ACC112 (cell line): ENCODE measurements around the gene PARP8.

ENCODE experiments used
- H2AFZ ChIP-seq: fragments of 200-600 bp; sonication (generic); one replicate; pipeline ENCODE4 v1.6.0; 2017; ENCODE audit warnings: antibody characterized with exemption, low read length; ENCODE audit not compliant: unreplicated experiment
- H3K27ac ChIP-seq: fragments of 200-600 bp; sonication (generic); 2 replicates; pipeline ENCODE4 v1.5.1; 2014; ENCODE audit warnings: low read depth, mild to moderate bottlenecking, antibody characterized with exemption, low read length, moderate library complexity
- H3K27me3 ChIP-seq: fragments of 200-600 bp; sonication (generic); 2 replicates; pipeline ENCODE4 v1.6.1; 2014; ENCODE audit warnings: mild to moderate bottlenecking, antibody characterized with exemption, low read length, moderate library complexity, mixed read lengths; ENCODE audit not compliant: insufficient read depth
- H3K36me3 ChIP-seq: fragments of 200-600 bp; sonication (generic); 2 replicates; pipeline ENCODE4 v1.6.1; 2016; ENCODE audit warnings: mild to moderate bottlenecking, antibody characterized with exemption, low read length, moderate library complexity, mixed read lengths; ENCODE audit not compliant: insufficient read depth
- H3K4me1 ChIP-seq: fragments of 200-600 bp; sonication (generic); one replicate; pipeline ENCODE4 v1.6.1; 2016; ENCODE audit warnings: low read length, mixed read lengths; ENCODE audit not compliant: insufficient read depth, unreplicated experiment, control insufficient read depth
- H3K4me3 ChIP-seq: fragments of 200-600 bp; sonication (generic); 2 replicates; pipeline ENCODE4 v1.5.1; 2014; ENCODE audit warnings: mild to moderate bottlenecking, low read depth, low read length
- H3K79me2 ChIP-seq: fragments of 200-600 bp; sonication (generic); one replicate; pipeline ENCODE4 v1.6.0; 2016; ENCODE audit warnings: low read length; ENCODE audit not compliant: control insufficient read depth, unreplicated experiment, insufficient read depth

The PARP8 gene

GRCh38 chr5:50726475-50727148, 60.2 kb downstream of the PARP8 start:
- no peak overlapping the region for H2AFZ ChIP-seq
- H3K79me2 ChIP-seq = peaks cover 13% of the 10 kb centered on the region
- no peaks in the 10 kb centered on the region for H3K27me3 ChIP-seq
- H3K4me3 ChIP-seq = no peak overlapping the region
- H3K4me1 ChIP-seq = peaks cover 12% of the 10 kb centered on the region
- H3K27ac ChIP-seq = no peak overlapping the region
- H3K36me3 ChIP-seq = no peaks in the 10 kb centered on the region

DNA sequence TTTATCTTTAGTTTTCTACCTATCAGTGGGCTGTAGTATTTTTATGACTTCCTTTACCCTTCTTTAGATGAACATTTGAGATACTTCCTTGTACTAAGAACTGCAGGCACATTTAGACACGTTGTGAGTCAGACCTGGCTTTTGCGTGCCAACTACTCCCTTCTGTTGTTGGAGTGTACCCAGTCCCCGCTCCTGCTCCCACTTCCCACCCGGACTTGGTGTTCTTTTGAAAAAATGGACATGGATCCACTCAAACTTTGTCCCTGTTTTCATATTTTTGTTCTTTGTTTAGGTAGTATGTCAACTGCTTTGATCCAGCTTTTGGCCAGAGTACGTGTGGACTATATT, 60.7 kb downstream of the PARP8 start:
- no peaks in the 10 kb centered on the region for H3K27me3 ChIP-seq
- H2AFZ ChIP-seq = no peak overlapping the region
- H3K79me2 ChIP-seq = peaks cover 13% of the 10 kb centered on the region
- no peak overlapping the region for H3K4me3 ChIP-seq
- H3K27ac ChIP-seq = no peak overlapping the region
- no peaks in the 10 kb centered on the region for H3K36me3 ChIP-seq
- H3K4me1 ChIP-seq = peaks cover 12% of the 10 kb centered on the region

DNA sequence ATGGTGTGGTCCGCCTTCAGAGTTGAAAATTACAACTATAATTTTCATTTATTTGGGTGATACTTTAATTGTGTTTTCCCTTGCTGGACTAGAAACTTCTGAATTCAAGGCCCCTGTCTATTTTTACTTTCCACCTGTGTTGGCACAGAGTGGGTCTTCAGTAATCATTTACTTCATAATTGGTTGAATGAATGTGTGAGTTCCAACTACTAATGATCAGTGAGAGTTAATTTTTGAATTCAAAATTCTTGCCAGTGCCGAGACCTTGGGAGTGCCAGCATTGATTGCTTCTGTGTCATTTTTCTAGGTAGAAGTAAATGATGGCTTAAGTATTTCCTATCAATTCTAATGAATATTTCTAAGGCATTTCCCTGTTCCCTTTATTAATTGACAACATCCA, 61.4 kb downstream of the PARP8 start:
- Histone ChIP-seq H3K4me1 (peaks cover 12% of the 10 kb centered on the region), H3K79me2 (peaks cover 13% of the 10 kb centered on the region), H3K4me3 (no peak overlapping the region), H2AFZ (no peak overlapping the region), H3K27me3 (no peaks in the 10 kb centered on the region), H3K36me3 (no peaks in the 10 kb centered on the region), H3K27ac (no peak overlapping the region)

GRCh38 chr5:50730336-50730735, 63.9 kb downstream of the PARP8 start:
- Histone ChIP-seq H3K27me3 (no peaks in the 10 kb centered on the region), H2AFZ (no peak overlapping the region), H3K36me3 (no peaks in the 10 kb centered on the region), H3K4me1 (peaks cover 12% of the 10 kb centered on the region), H3K79me2 (peaks cover 13% of the 10 kb centered on the region), H3K4me3 (no peak overlapping the region), H3K27ac (no peak overlapping the region)

DNA sequence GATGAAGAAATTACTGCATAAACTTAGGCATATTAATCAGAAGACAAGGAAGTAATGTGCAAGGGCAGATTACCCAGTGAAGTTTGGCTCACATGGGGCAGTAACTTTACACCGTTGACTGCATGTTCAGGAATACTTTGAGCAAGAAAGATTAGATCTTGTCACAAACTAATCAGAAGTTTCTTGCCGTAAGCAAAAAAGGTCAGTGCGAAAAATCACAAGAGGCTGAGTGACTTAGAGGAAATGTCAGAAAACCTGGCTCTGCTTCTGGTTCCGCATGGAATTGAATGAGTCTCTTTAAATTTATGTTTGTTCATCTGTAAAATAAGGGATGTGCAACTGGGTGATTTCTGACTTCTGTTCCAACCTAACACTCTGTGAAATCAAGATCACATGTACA, 64.4 kb downstream of the PARP8 start:
- Histone ChIP-seq H3K4me1 (peaks cover 12% of the 10 kb centered on the region), H3K4me3 (no peak overlapping the region), H3K36me3 (no peaks in the 10 kb centered on the region), H2AFZ (no peak overlapping the region), H3K79me2 (peaks cover 16% of the 10 kb centered on the region), H3K27ac (no peak overlapping the region), H3K27me3 (no peaks in the 10 kb centered on the region)

DNA sequence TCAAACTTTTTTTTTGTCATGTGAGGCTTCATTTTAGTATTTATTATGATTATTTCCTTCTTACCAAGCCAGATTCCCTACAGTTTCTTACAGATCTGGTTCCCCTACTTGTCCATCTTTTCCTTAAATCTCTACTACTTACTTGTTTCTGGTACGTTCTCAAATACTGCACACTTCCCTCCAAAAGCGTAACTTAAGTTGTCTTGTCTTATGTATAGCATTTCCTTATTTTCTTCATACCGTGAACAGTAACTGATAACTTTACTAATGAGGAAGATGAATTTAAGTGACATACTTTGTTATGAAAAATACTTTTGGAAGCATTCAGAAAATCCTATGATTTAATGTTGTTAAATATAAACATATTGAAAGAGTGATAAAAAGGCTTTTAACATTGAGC, 67.3 kb downstream of the PARP8 start:
- Histone ChIP-seq H3K27me3 (no peaks in the 10 kb centered on the region), H2AFZ (no peak overlapping the region), H3K27ac (no peak overlapping the region), H3K36me3 (no peaks in the 10 kb centered on the region), H3K79me2 (peaks cover 7% of the 10 kb centered on the region), H3K4me1 (no peaks in the 10 kb centered on the region), H3K4me3 (no peak overlapping the region)

- Histone ChIP-seq H3K27me3 (no peaks in the 10 kb centered on the region), H3K36me3 (no peaks in the 10 kb centered on the region), H2AFZ (no peak overlapping the region), H3K4me1 (peaks cover 2% of the 10 kb centered on the region), H3K4me3 (no peak overlapping the region), H3K27ac (no peak overlapping the region), H3K79me2 (peaks cover 3% of the 10 kb centered on the region)
Measured at GRCh38 chr5:50738864-50739263, 72.4 kb downstream of the PARP8 start.

DNA sequence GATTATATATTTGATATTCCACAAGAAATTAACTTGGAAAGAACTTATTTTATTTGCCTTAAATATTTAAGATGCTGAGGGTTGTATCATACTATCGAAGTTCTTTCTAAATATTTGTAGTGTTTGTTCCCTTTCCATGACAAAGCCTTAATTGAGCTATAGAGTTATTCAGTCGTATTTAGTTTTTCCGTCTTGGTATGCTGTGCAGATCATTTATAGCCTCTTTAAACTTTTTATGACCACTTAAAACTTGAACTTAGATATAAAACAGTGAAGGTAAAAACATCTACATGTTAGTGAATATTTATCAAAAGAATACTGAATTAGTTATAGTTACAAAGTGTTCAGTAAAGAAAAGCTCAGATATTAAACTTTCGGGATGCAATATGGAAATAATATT, 74.4 kb downstream of the PARP8 start:
- H3K79me2 ChIP-seq = peaks cover 4% of the 10 kb centered on the region
- no peak overlapping the region for H3K4me3 ChIP-seq
- H3K4me1 ChIP-seq = peaks cover 15% of the 10 kb centered on the region
- H3K27me3 ChIP-seq = no peaks in the 10 kb centered on the region
- H3K27ac ChIP-seq = no peak overlapping the region
- no peaks in the 10 kb centered on the region for H3K36me3 ChIP-seq
- H2AFZ ChIP-seq = no peak overlapping the region

DNA sequence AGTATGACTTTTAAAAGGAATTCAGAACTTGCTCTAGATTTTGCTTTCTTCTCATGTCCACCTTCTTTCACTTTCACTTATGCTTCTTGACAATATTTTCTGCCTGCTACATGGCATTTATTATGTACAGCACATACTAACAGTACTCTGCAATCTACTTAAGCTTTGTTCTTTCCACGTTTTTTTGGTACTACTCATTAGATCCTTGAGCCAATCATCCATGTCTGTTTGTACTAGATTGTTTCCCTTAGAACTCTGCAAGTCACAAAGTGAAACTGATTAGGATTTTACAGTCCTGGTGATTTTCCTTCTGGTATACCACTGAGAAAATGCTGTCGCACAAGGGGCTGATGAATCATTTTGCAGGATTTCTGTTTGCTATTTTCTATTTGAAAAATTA, 78.3 kb downstream of the PARP8 start:
- H3K36me3 ChIP-seq = no peaks in the 10 kb centered on the region
- no peaks in the 10 kb centered on the region for H3K27me3 ChIP-seq
- H3K4me1 ChIP-seq = peaks cover 19% of the 10 kb centered on the region
- peak overlapping the region; percentile 59 for H3K27ac ChIP-seq
- peaks cover 16% of the 10 kb centered on the region for H3K79me2 ChIP-seq
- peak overlapping the region; percentile 77 for H3K4me3 ChIP-seq
- peak overlapping the region; percentile 65 for H2AFZ ChIP-seq

GRCh38 chr5:50745221-50745910, 78.9 kb downstream of the PARP8 start:
- peaks cover 19% of the 10 kb centered on the region for H3K4me1 ChIP-seq
- peak overlapping the region; percentile 59 for H3K27ac ChIP-seq
- no peaks in the 10 kb centered on the region for H3K27me3 ChIP-seq
- H3K79me2 ChIP-seq = peaks cover 18% of the 10 kb centered on the region
- peak overlapping the region; percentile 77 for H3K4me3 ChIP-seq
- no peaks in the 10 kb centered on the region for H3K36me3 ChIP-seq
- H2AFZ ChIP-seq = peak overlapping the region; percentile 65

DNA sequence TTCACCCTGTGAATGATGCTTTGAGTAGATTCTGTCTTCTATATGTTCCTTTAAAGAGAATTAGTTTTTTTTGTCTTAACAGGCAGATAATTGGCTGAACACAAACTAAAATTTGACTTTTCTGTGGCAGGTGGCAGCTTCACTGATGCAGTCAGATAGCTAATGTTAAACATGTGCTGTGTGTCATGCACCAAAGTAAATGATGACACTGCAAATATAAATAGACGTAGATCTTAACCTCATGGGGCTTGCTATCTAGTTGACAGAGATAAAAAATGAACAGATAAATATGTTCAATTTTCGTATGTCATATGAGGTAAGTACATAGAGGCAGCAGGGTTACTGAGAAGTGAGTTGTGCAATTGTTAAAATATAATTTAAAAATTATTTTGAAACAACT, 82.7 kb downstream of the PARP8 start:
- Histone ChIP-seq H3K4me3 (no peak overlapping the region), H3K27ac (no peak overlapping the region), H3K27me3 (no peaks in the 10 kb centered on the region), H3K79me2 (peaks cover 18% of the 10 kb centered on the region), H3K4me1 (peaks cover 14% of the 10 kb centered on the region), H2AFZ (no peak overlapping the region), H3K36me3 (no peaks in the 10 kb centered on the region)
